ENCODE results near the gene FAM53B. TPM values are rescaled to one million over a fixed set of nuclear protein-coding genes. Genes with fewer than 3 reads are reported as not detected.

FAM53B gene
- polyA plus RNA-seq, 1 of the 3 experiments (the other 2 are of a cell fraction) = 5.6 TPM

GRCh38 chr10:124653811-124654651, 90.1 kb downstream of the FAM53B start:
- Histone ChIP-seq H3K9ac (no peak overlapping the region), H3F3A (replicated peaks; ENCODE audit: insufficient read depth) (no peaks in the 10 kb centered on the region), H3K79me2 (ENCODE audit: insufficient read depth) (0 out of 2 replicates have a peak, but pooled peaks cover 4% of the 10 kb centered on the region), H3K4me2 (no peak overlapping the region), H4K20me1 (ENCODE audit: insufficient read depth) (0 out of 2 replicates have a peak, but pooled peaks cover 8% of the 10 kb centered on the region), H3K9me2 (no peaks in the 10 kb centered on the region), H3K27ac (ENCODE audit: low read depth in 2 of 2, low read length in 1 of 2) (peak overlapping the region in 1 of 2 experiments; percentile 34; a peak in 1 of 4 replicates), H2AFZ (ENCODE audit: low read depth) (no peak overlapping the region), H3K27me3 (ENCODE audit: insufficient read depth) (no peaks in the 10 kb centered on the region), H3K4me3 (ENCODE audit: low read depth in 2 of 2, low read length in 1 of 2) (no peak overlapping the region), H3K4me1 (ENCODE audit: control insufficient read depth in 1 of 2, insufficient read depth in 2 of 2, low read depth in 1 of 2, low read length in 1 of 2) (peaks cover 2 to 54% of the 10 kb centered on the region in 2 experiments; a peak in 3 of 4 replicates), H3K9me3 (no peaks in the 10 kb centered on the region), H3K36me3 (replicated peaks in 1 of 2; ENCODE audit: control insufficient read depth in 1 of 2, insufficient read depth in 2 of 2, low read length in 1 of 2) (no peaks in the 10 kb centered on the region)
- DNase-seq = no peak
- ChIA-PET CTCF (interaction anchor here (1.0 to 1.5 kb wide), 5 partner anchors 23 to 116 kb away, joined by 3 to 4 read pairs (median 3); no protein-coding TSS in a partner anchor), POLR2A (no interaction called here)
- TF ChIP-seq TAF1 (IDR thresholded peaks at IDR 0.05; ENCODE audit: borderline replicate concordance, low read depth, low read length) (no peak), EP300 (IDR thresholded peaks at IDR 0.05; ENCODE audit: borderline replicate concordance in 1 of 2, low read depth in 1 of 2, low read length in 1 of 2) (no peak), ZBTB33 (IDR thresholded peaks at IDR 0.05; ENCODE audit: borderline replicate concordance, low read depth) (no peak), FOSL2 (IDR thresholded peaks at IDR 0.05; ENCODE audit: borderline replicate concordance, low read depth) (no peak), FOXM1 (IDR thresholded peaks at IDR 0.05; ENCODE audit: low read depth) (no peak), NFIC (IDR thresholded peaks at IDR 0.05; ENCODE audit: borderline replicate concordance) (no peak), RFX5 (IDR thresholded peaks at IDR 0.05; ENCODE audit: low read length) (no peak), USF1 (IDR thresholded peaks at IDR 0.05; ENCODE audit: borderline replicate concordance, low read depth) (no peak), MXI1 (IDR thresholded peaks at IDR 0.05; ENCODE audit: low read depth, low read length) (no peak), YY1 (IDR thresholded peaks at IDR 0.05; ENCODE audit: low read depth) (no peak), REST (IDR thresholded peaks at IDR 0.05; ENCODE audit: low read depth, low read length) (no peak), CHD2 (IDR thresholded peaks at IDR 0.05; ENCODE audit: low read length, partially characterized antibody) (no peak), GATA2 (CRISPR knock-in tag; IDR thresholded peaks at IDR 0.05) (no peak), EZH2phosphoT487 (IDR thresholded peaks at IDR 0.05; ENCODE audit: borderline replicate concordance, low read depth) (no peak), SIN3A (IDR thresholded peaks at IDR 0.05; ENCODE audit: borderline replicate concordance, low read depth, low read length) (no peak), JUND (IDR thresholded peaks at IDR 0.05) (no peak), TEAD4 (IDR thresholded peaks at IDR 0.05; ENCODE audit: borderline replicate concordance, insufficient read depth) (no peak), RCOR1 (IDR thresholded peaks at IDR 0.05; ENCODE audit: low read length) (no peak), GABPA (IDR thresholded peaks at IDR 0.05; ENCODE audit: low read depth) (no peak), RAD21 (IDR thresholded peaks at IDR 0.05; ENCODE audit: low read length) (no peak)
- 95% methylated on average over 15 of the region's 17 CpGs for WGBS (ENCODE audit: low lambda C conversion rate)
